Right atrium auricular region (tissue), 2 donors: ENCODE measurements around the gene B4GALT7. TPM values are rescaled to one million over a fixed set of nuclear protein-coding genes. Genes with fewer than 3 reads are reported as not detected.

ENCODE experiments used
- DNase-seq: peaks from one replicate; pipeline ENCODE4 v3.0.0-alpha.2; 2019; ENCODE audit warnings: low spot score
- H3K27ac ChIP-seq, 2 donors: fragments of 200-600 bp; sonication (generic); 1 replicate in 1 of 2; 2 replicates in 1 of 2; pipeline ENCODE4 v1.5.1; 2016 to 2019
- H3K27me3 ChIP-seq, 2 donors: fragments of 200-600 bp; sonication (generic); one replicate each; pipeline versions ENCODE4 v1.5.1 to v1.6.0; 2017 to 2019
- H3K36me3 ChIP-seq: fragments of 200-600 bp; sonication (generic); one replicate; pipeline ENCODE4 v1.5.1; 2016
- H3K4me1 ChIP-seq, 2 donors: fragments of 200-600 bp; sonication (generic); one replicate each; pipeline versions ENCODE4 v1.5.1 to v1.6.0; 2017 to 2019
- H3K4me3 ChIP-seq, 2 donors: fragments of 200-600 bp; sonication (generic); 1 replicate in 1 of 2; 2 replicates in 1 of 2; pipeline ENCODE4 v1.5.1; 2017 to 2019; ENCODE audit warnings: mild to moderate bottlenecking in 1 of 2, moderate library complexity in 1 of 2
- H3K9me3 ChIP-seq, 2 donors: fragments of 200-600 bp; sonication (generic); one replicate each; pipeline ENCODE4 v1.5.1; 2019
- CTCF ChIP-seq, 2 donors: fragments of 200-600 bp; sonication (generic); IDR thresholded peaks; one replicate each; pipeline ENCODE4 v1.5.1; 2019; ENCODE audit warnings: antibody characterized with exemption in 2 of 2
- total RNA-seq, 2 donors: library from RNA; depleted of rRNA; stranded (reverse); fragments of >200 nt; gene quantifications; one replicate each; pipeline ENCODE4 v1.1.0, GENCODE V29; 2016

Gene B4GALT7
- total RNA-seq, 2 donors from 2014 or later, result 12.2 to 21.3 TPM

GRCh38 chr5:177569894-177570293, 30.0 kb upstream of the B4GALT7 start:
- H3K36me3 ChIP-seq, result no peaks in the 10 kb centered on the region
- no peak for DNase-seq
- no peaks in the 10 kb centered on the region for H3K27me3 ChIP-seq
- no peaks in the 10 kb centered on the region for H3K4me1 ChIP-seq
- H3K9me3 ChIP-seq, result no peaks in the 10 kb centered on the region
- no peak overlapping the region for H3K4me3 ChIP-seq
- TF ChIP-seq CTCF (IDR thresholded peaks at IDR 0.05), result no peak
- H3K27ac ChIP-seq, result no peak overlapping the region

GRCh38 chr5:177575488-177575887, 24.4 kb upstream of the B4GALT7 start:
- DNase-seq, result no peak
- Histone ChIP-seq H3K4me3 (no peak overlapping the region), H3K36me3 (no peaks in the 10 kb centered on the region), H3K27ac (no peak overlapping the region), H3K4me1 (no peaks in the 10 kb centered on the region), H3K27me3 (no peaks in the 10 kb centered on the region), H3K9me3 (no peaks in the 10 kb centered on the region)
- TF ChIP-seq CTCF (IDR thresholded peaks at IDR 0.05), result no peak

- DNase-seq, result no peak
- Histone ChIP-seq H3K4me3 (no peak overlapping the region), H3K36me3 (no peaks in the 10 kb centered on the region), H3K27ac (no peak overlapping the region), H3K27me3 (no peaks in the 10 kb centered on the region), H3K4me1 (no peaks in the 10 kb centered on the region), H3K9me3 (no peaks in the 10 kb centered on the region)
- no peak for TF ChIP-seq CTCF (IDR thresholded peaks at IDR 0.05)
These were observed 23.8 kb upstream of the B4GALT7 start for GRCh38 chr5:177576169-177576568.

- H3K4me3 ChIP-seq, result no peak overlapping the region
- no peak for DNase-seq
- H3K36me3 ChIP-seq, result no peaks in the 10 kb centered on the region
- H3K27ac ChIP-seq, result no peak overlapping the region
- no peaks in the 10 kb centered on the region for H3K4me1 ChIP-seq
- H3K9me3 ChIP-seq, result no peaks in the 10 kb centered on the region
- no peak for TF ChIP-seq CTCF (IDR thresholded peaks at IDR 0.05)
- H3K27me3 ChIP-seq, result no peaks in the 10 kb centered on the region
These were observed 21.6 kb upstream of the B4GALT7 start for GRCh38 chr5:177578316-177578715.

- no peak overlapping the region for H3K27ac ChIP-seq
- H3K27me3 ChIP-seq, result no peaks in the 10 kb centered on the region
- DNase-seq, result no peak
- H3K9me3 ChIP-seq, result no peaks in the 10 kb centered on the region
- H3K4me1 ChIP-seq, result peaks cover 0 to 14% of the 10 kb centered on the region in 2 donors
- H3K4me3 ChIP-seq, result no peak overlapping the region
- H3K36me3 ChIP-seq, result peaks cover 3% of the 10 kb centered on the region
- TF ChIP-seq CTCF (IDR thresholded peaks at IDR 0.05), result no peak
These were observed 11.5 kb upstream of the B4GALT7 start for GRCh38 chr5:177588413-177588909.

DNA sequence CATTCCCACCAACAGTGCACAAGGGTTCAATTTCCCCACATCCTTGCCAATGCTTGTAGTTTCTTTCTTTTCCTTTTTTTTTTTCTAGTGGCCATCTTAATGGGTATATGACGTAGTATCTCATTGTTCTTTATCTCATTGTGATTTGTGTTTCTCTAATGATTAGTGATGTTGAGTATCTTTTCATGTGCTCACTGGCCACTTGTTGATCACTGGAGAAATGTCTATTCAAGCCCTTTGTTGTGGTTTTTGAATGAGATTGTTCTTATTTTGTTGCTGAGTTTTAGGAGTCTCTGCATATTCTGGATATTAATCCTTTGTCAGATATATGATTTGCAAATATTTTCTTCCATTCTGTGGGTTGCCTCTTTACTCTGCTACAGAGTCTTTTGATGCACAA, 9.5 kb upstream of the B4GALT7 start:
- Histone ChIP-seq H3K9me3 (no peaks in the 10 kb centered on the region), H3K4me1 (peaks cover 0 to 22% of the 10 kb centered on the region in 2 donors), H3K27me3 (no peaks in the 10 kb centered on the region), H3K27ac (no peak overlapping the region), H3K4me3 (no peak overlapping the region), H3K36me3 (peaks cover 22% of the 10 kb centered on the region)
- DNase-seq, result no peak
- TF ChIP-seq CTCF (IDR thresholded peaks at IDR 0.05), result no peak
